Loucy (cell line): ENCODE measurements around the gene SMARCAL1.

ENCODE experiments used
- H2AFZ ChIP-seq: fragments of 200-600 bp; sonication (generic); 2 replicates; pipeline ENCODE4 v1.6.0; 2016; ENCODE audit warnings: antibody characterized with exemption, mild to moderate bottlenecking, low read length, moderate library complexity
- H3F3A ChIP-seq: fragments of 200-600 bp; 2 replicates; pipeline ENCODE4 v1.6.0; 2016; ENCODE audit warnings: antibody characterized with exemption, low read depth, mild to moderate bottlenecking
- H3K27me3 ChIP-seq: fragments of 200-600 bp; sonication (generic); 2 replicates; pipeline ENCODE4 v1.6.1; 2014; ENCODE audit warnings: low read length, mild to moderate bottlenecking; ENCODE audit not compliant: insufficient read depth, poor library complexity, severe bottlenecking
- H3K36me3 ChIP-seq: fragments of 200-600 bp; sonication (generic); 2 replicates; pipeline ENCODE4 v1.6.1; 2016; ENCODE audit warnings: low read length; ENCODE audit not compliant: insufficient read depth
- H3K4me1 ChIP-seq: fragments of 200-600 bp; sonication (generic); 2 replicates; pipeline ENCODE4 v1.5.1; 2014; ENCODE audit warnings: low read length, mild to moderate bottlenecking; ENCODE audit not compliant: insufficient read depth, poor library complexity, severe bottlenecking
- H3K4me2 ChIP-seq: fragments of 200-600 bp; sonication (generic); 2 replicates; pipeline ENCODE4 v1.6.0; 2014; ENCODE audit warnings: antibody characterized with exemption, low read length, low read depth, mild to moderate bottlenecking; ENCODE audit not compliant: poor library complexity, severe bottlenecking
- H3K4me3 ChIP-seq: fragments of 200-600 bp; sonication (generic); 2 replicates; pipeline ENCODE4 v1.5.1; 2014; ENCODE audit warnings: low read length, mild to moderate bottlenecking, mixed read lengths; ENCODE audit not compliant: poor library complexity, severe bottlenecking
- H3K79me2 ChIP-seq: fragments of 200-600 bp; sonication (generic); 2 replicates; pipeline ENCODE4 v1.6.1; 2014; ENCODE audit warnings: low read length; ENCODE audit not compliant: insufficient read depth
- H3K9ac ChIP-seq: fragments of 200-600 bp; sonication (generic); 2 replicates; pipeline ENCODE4 v1.6.0; 2014; ENCODE audit warnings: mild to moderate bottlenecking, low read depth, low read length, moderate library complexity; ENCODE audit not compliant: poor library complexity, severe bottlenecking
- H3K9me2 ChIP-seq: fragments of 200-600 bp; sonication (generic); replicated peaks from 2 replicates; pipeline ENCODE4 v1.6.1; 2016; ENCODE audit warnings: low read depth, low read length, mixed read lengths
- H3K9me3 ChIP-seq: fragments of 200-600 bp; sonication (generic); 2 replicates; pipeline ENCODE4 v1.6.1; 2014; ENCODE audit warnings: mild to moderate bottlenecking, antibody characterized with exemption, low read length, low read depth; ENCODE audit not compliant: insufficient read depth
- H4K20me1 ChIP-seq: fragments of 200-600 bp; sonication (generic); 2 replicates; pipeline ENCODE4 v1.6.0; 2014; ENCODE audit warnings: antibody characterized with exemption, low read length, mild to moderate bottlenecking; ENCODE audit not compliant: insufficient read depth, poor library complexity, severe bottlenecking
- EZH2phosphoT487 ChIP-seq: fragments of 200-600 bp; IDR thresholded peaks from 2 replicates; pipeline ENCODE4 v1.6.1; 2018; ENCODE audit warnings: antibody characterized with exemption, mild to moderate bottlenecking, moderate library complexity, borderline replicate concordance
- TF ChIP-seq, protein P1 (sequence below): fragments of 200-600 bp; sonication (generic); conservative IDR thresholded peaks from 2 replicates; pipeline ENCODE4 v1.5.1; 2014; ENCODE audit warnings: mild to moderate bottlenecking, antibody characterized with exemption, low read length

The SMARCAL1 gene

GRCh38 chr2:216491793-216492596 is 79.7 kb downstream of the SMARCAL1 start:
- no peaks in the 10 kb centered on the region for H3K79me2 ChIP-seq
- TF ChIP-seq, protein P1, sequence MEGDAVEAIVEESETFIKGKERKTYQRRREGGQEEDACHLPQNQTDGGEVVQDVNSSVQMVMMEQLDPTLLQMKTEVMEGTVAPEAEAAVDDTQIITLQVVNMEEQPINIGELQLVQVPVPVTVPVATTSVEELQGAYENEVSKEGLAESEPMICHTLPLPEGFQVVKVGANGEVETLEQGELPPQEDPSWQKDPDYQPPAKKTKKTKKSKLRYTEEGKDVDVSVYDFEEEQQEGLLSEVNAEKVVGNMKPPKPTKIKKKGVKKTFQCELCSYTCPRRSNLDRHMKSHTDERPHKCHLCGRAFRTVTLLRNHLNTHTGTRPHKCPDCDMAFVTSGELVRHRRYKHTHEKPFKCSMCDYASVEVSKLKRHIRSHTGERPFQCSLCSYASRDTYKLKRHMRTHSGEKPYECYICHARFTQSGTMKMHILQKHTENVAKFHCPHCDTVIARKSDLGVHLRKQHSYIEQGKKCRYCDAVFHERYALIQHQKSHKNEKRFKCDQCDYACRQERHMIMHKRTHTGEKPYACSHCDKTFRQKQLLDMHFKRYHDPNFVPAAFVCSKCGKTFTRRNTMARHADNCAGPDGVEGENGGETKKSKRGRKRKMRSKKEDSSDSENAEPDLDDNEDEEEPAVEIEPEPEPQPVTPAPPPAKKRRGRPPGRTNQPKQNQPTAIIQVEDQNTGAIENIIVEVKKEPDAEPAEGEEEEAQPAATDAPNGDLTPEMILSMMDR: no peak
- no peak for TF ChIP-seq EZH2phosphoT487
- no peaks in the 10 kb centered on the region for H3K9me3 ChIP-seq
- no peaks in the 10 kb centered on the region for H3F3A ChIP-seq
- H3K9me2 ChIP-seq: no peaks in the 10 kb centered on the region
- peak overlapping the region; percentile 5 for H3K4me2 ChIP-seq
- H3K36me3 ChIP-seq: no peaks in the 10 kb centered on the region
- H4K20me1 ChIP-seq: no peaks in the 10 kb centered on the region
- peak overlapping the region; percentile 69; the same call in 1 of the 2 replicates for H2AFZ ChIP-seq
- H3K9ac ChIP-seq: peak overlapping the region; percentile 39
- peaks cover 63% of the 10 kb centered on the region for H3K4me1 ChIP-seq
- H3K4me3 ChIP-seq: no peak overlapping the region
- H3K27me3 ChIP-seq: no peaks in the 10 kb centered on the region

DNA sequence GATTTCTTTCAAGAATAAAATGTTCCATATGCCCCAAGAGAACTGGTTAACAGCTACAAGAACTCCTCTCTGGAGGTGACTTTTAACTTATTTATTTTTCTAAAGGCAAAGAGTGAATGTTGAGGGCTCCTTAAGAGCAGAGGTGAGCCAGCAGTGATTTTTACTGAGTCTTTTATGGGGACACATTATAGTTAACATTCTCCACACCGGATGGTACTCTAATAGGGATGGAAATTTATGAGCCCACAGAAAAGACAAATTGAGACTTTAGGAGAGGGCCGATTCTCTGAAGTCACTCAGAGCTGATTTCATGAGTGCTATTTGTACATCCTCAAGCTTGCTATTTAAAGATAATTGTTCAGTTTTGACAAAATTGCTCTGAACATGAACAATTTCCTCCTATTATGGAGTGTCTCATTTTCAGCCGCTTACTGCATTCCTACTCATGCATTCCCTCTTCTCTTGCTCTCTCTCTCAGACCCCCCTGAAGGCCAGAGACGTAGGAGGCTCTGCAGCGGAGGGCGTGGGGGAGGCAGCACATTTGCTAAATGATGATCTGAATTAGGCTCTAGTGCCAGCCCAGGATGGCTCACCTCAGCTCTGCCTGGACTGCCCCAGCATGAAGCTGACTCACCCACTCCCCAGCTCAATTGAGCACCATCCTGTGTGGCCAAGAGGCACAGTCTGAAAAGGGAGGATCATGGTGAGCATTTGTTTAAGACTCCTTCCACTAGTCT is 80.5 kb downstream of the SMARCAL1 start:
- Histone ChIP-seq H3K27me3 (no peaks in the 10 kb centered on the region), H3K36me3 (no peaks in the 10 kb centered on the region), H3K4me3 (no peak overlapping the region), H3F3A (no peaks in the 10 kb centered on the region), H2AFZ (no peak overlapping the region; the same call in 1 of the 2 replicates), H4K20me1 (no peaks in the 10 kb centered on the region), H3K4me2 (peak overlapping the region; percentile 5), H3K79me2 (peaks cover 6% of the 10 kb centered on the region), H3K9me2 (no peaks in the 10 kb centered on the region), H3K9ac (peak overlapping the region; percentile 39), H3K4me1 (peaks cover 69% of the 10 kb centered on the region), H3K9me3 (no peaks in the 10 kb centered on the region)
- TF ChIP-seq, protein P1: no peak
- no peak for TF ChIP-seq EZH2phosphoT487

DNA sequence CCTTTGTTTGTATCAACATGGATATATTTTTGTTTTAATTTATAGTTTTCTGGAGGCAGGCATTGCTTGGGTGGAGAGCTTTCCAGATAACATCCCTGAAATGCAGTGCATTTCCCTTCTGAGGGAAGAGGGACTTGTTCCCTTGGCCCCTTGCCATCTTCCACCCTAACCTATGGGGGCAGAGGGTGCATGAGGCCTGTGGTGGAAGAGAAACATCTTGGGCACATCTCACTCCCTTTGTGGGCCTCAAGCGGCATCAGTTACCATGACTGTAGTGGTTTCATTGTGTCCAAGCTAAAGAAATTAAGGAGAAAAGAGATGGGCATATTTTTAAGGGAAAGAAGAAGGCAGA is 81.0 kb downstream of the SMARCAL1 start:
- Histone ChIP-seq H3K4me2 (no peak overlapping the region), H3K4me3 (no peak overlapping the region), H3F3A (no peaks in the 10 kb centered on the region), H3K4me1 (peaks cover 74% of the 10 kb centered on the region), H2AFZ (no peak overlapping the region), H3K9me3 (no peaks in the 10 kb centered on the region), H4K20me1 (no peaks in the 10 kb centered on the region), H3K36me3 (no peaks in the 10 kb centered on the region), H3K79me2 (peaks cover 11% of the 10 kb centered on the region), H3K27me3 (no peaks in the 10 kb centered on the region), H3K9ac (peak overlapping the region; percentile 39), H3K9me2 (no peaks in the 10 kb centered on the region)
- TF ChIP-seq EZH2phosphoT487: no peak
- TF ChIP-seq, protein P1: no peak
